HCT116 (cell line): ENCODE data around the gene ITGAL.

ENCODE experiments used
- TF ChIP-seq, protein P1 (sequence below): IDR thresholded peaks from 2 replicates; pipeline ENCODE4 v1.6.1; 2012
- TF ChIP-seq, protein P2 (sequence below), 3 experiments: fragments of 200-600 bp in 1 of 3; sonication (generic) in 1 of 3; IDR thresholded peaks in 2 of 3; conservative IDR thresholded peaks in 1 of 3; 2 replicates each; pipeline ENCODE4 v1.5.1; 2012 to 2017; ENCODE audit warnings: low read depth in 2 of 3, low read length in 2 of 3, antibody characterized with exemption in 1 of 3, borderline replicate concordance in 1 of 3, control low read depth in 1 of 3, mild to moderate bottlenecking in 1 of 3, mixed read lengths in 1 of 3, mixed run types in 1 of 3, moderate library complexity in 1 of 3; ENCODE audit not compliant: insufficient read depth in 1 of 3

DNA sequence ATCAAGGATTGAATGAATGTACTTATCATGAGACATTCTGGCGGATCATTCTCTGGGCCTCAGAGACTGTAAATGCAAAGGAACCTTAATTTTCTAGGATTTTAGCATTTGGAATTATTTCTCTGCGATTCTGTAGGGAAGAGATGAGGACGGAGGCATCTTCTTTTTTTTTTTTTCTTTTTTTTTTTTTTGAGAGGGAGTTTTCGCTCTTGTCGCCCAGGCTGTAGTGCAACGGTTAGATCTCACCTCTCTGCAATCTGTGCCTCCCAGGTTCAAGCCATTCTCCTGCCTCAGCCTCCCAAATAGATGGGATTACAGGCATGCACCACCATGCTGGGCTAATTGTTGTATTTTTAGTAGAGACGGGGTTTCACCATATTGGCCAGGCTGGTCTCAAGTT lies 2.1 kb downstream of the ITGAL start:
- TF ChIP-seq, protein P1, sequence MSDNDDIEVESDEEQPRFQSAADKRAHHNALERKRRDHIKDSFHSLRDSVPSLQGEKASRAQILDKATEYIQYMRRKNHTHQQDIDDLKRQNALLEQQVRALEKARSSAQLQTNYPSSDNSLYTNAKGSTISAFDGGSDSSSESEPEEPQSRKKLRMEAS: no peak
- TF ChIP-seq, protein P2, sequence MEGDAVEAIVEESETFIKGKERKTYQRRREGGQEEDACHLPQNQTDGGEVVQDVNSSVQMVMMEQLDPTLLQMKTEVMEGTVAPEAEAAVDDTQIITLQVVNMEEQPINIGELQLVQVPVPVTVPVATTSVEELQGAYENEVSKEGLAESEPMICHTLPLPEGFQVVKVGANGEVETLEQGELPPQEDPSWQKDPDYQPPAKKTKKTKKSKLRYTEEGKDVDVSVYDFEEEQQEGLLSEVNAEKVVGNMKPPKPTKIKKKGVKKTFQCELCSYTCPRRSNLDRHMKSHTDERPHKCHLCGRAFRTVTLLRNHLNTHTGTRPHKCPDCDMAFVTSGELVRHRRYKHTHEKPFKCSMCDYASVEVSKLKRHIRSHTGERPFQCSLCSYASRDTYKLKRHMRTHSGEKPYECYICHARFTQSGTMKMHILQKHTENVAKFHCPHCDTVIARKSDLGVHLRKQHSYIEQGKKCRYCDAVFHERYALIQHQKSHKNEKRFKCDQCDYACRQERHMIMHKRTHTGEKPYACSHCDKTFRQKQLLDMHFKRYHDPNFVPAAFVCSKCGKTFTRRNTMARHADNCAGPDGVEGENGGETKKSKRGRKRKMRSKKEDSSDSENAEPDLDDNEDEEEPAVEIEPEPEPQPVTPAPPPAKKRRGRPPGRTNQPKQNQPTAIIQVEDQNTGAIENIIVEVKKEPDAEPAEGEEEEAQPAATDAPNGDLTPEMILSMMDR (IDR thresholded peaks at IDR 0.05 in 2 of 3, conservative IDR thresholded peaks at IDR 0.05 in 1 of 3; ENCODE audit: borderline replicate concordance in 1 of 3, insufficient read depth in 1 of 3, low read depth in 2 of 3, low read length in 2 of 3): no peak
